ENCODE results near the gene NAT9.

Gene NAT9

DNA sequence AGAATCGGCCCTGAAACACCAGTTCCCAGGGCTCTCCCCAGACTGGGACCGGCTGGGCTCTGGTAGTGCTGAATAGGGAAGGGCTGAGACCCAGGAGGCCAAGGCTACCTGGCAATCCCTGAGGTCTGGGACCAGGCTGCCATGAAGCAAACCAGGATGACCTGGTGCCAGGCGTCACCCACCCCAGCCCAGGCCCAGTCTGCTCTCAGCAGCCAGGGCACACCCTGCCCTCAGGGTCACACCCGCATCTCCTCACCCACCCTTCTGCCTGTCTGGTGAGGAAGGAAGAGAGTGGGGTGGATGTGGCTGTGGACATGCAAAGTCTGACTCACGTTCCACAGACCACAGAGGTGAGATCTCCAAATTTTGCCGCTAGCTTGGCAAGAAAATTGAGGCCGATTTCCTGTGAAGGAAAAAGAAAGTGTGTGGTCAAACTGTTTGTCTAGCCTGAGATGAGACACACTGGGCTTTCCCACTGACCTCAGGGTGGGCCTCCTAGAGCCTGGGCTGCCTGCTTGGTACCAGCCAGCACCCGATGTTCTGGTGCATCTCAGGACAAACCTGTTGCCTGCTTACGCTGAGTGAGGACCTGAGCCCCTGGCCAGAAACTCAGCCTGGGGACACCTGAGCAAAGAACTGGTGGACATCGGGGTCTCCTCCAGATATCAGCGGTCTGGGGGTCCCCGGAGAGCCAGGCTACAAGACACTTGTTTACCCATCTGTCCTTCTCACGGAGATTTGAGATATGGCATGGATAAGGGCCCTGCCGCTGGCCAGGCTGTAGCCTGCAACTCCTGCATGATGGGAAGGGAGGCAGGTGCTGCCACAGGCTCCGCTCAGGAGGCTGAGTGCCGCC, 45.4 kb downstream of the NAT9 start:
- no peak for DNase-seq (ENCODE audit: low spot score)

DNA sequence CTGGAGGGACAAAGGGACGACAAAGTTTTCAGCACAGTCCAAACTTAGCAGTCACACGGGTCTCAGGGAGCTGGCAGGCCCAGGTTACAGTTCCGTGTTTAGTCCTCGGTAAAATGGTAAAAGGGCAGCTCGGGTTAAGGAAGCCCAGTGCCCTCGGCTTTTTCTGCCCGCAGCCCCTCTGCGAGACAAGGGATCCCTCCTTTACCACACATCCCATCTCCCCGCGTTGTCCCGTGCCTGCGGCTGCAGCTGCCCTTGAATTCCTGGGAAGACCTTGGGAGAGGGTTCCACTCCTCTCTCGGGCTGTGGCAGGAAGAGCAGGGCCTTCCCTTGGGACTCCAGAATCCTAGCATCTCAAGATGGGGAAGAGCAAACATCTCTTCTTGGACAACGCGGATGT, 46.3 kb downstream of the NAT9 start:
- no peak for DNase-seq (ENCODE audit: low spot score)

DNA sequence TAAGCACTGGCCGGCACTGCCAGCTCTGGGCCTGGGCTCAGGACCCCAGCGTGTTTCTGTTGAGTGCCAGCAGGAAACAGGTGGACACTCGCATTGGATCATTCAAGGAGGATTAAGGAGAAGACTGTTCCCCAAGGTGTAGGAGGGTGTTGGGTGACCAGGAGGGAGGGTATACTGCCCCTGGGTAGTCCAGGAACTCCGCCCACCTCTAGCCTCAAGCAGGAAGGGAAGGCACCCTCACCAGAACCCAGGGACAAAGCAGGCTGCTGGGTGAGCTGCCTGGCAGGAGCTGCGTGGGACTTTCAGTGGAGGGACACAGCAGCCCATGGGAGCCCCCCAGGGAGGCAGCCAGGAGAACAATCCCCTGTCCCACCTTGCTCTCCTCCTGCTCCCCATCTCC, 46.8 kb downstream of the NAT9 start:
- DNase-seq (ENCODE audit: low spot score), result no peak

DNA sequence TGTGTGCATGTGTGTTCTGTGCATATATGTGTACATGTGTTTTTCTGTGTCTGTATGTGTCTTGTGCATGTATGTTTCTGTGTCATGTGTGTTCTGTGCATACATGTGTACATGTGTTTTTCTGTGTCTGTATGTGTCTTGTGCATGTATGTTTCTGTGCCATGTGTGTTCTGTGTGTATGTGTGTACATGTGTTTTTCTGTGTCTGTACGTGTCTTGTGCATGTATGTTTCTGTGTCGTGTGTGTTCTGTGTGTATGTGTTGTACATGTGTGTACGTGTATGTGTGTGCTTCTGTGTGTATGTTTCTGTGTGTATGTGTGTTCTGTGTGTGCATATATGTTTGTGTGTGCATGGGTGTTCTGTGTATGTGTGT, 47.5 kb downstream of the NAT9 start:
- no peak for DNase-seq (ENCODE audit: low spot score)

DNA sequence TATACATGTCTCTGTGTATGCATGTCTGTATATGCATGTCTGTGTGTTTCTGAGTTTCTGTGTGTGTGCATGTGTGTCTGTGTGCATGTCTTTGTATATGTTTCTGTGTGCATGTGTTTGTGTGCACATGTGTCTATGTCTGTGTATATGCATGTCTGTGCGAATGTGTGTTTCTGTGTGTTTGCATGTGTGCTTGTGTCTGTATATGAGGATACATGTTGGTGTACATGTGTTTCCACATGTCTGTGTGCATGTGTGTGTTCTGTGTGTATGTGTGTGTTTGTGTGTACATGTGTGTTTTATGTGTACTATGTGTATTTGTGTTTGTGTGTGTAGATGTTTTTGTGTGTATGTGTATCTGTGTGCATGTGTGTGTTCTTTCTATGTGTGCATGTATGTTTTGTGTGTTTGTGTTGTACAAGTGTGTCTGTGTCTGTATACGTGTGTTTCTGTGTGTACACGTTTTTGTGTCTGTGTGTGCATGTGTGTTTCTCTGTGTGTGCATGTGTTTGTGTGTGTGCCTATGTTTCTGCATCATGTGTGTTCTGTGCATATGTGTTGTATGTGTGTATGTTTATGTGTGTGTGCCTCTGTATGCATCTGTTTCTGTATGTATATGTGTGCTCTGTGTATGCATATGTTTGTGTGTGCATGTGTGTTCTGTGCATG, 48.0 kb downstream of the NAT9 start:
- no peak for DNase-seq (ENCODE audit: low spot score)

DNA sequence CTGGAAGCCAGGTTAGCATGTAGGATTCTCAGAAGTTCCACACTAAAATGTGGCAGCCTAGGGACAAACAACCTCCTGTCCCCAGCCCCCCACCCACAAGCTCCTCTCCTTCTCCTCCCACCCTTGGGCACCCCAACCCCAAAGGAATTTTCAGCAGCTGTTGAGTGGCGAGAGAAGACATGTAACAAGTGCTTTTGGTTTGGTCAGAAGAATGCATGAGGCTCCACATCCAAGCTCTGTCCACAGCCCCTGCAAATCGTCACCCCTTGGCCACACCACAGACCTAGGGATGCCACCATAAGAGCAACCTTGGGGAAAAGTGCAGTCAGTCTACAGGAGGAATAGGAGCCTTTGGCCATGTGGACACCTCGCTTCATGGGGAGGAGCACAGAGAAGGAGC, 51.0 kb downstream of the NAT9 start:
- no peak for DNase-seq (ENCODE audit: low spot score)

DNA sequence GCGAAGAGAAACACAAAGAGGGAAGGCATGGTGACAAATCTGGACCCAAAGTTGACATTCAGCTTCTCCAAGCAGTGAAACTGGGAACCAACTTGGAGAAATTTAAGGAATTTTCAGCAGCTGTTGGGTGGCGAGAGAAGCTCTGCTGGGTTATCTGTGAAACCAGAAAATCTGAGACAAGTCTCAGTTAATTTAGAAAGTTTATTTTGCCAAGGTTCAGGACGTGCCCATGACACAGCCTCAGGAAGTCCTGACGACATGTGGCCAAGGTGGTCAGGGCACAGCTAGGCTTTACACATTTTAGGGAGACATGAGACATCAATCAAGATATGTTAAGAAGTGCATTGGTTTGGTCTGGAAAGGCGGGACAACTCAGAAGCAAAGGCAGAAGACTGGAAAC, 52.3 kb downstream of the NAT9 start:
- no peak for DNase-seq (ENCODE audit: low spot score)

DNA sequence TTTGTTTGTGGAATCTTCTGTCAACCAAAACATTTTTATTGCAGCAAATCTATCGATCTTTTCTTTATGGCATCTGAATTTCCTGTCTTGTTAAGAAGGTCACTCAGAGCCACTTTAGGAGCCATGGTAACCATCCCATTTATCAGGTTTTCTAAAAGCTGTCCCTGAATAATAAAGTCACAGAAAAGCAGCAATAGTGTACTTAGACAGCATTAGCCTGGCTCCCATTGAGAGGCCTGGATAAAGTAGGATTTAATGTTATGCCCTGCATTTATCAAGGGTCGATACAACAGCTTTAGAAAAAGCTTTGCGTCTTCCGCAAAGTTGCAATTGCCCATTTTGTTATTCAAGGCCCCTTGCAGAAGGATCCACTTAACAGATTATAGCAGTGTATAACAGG, 53.4 kb downstream of the NAT9 start:
- DNase-seq (ENCODE audit: low spot score), result no peak
